ENCODE results near the gene RAB4B.

RAB4B gene

GRCh38 chr19:40774916-40775631 is 3.0 kb upstream of the RAB4B start, which contains the start of gene MIA:
TSS of gene MIA (plus strand) at chr19:40775521. CDS start at chr19:40775543, 22 bp downstream.
- DNase-seq (ENCODE audit: low read depth, low spot score): no peak
- in situ Hi-C loops (cut with HindIII; ENCODE audit: low sequenced_read_pairs): no loop called here
- no peak within 1 kb of the TSS for H3K4me3 ChIP-seq (ENCODE audit: low read depth, low read length)
- TF ChIP-seq CTCF (IDR thresholded peaks at IDR 0.05; ENCODE audit: low read depth, low read length): no peak

GRCh38 chr19:40775632-40776022 is 2.4 kb upstream of the RAB4B start:
- no peak for TF ChIP-seq CTCF (IDR thresholded peaks at IDR 0.05; ENCODE audit: low read depth, low read length)
- no peak overlapping the region for H3K4me3 ChIP-seq (ENCODE audit: low read depth, low read length)
- in situ Hi-C loops (cut with HindIII; ENCODE audit: low sequenced_read_pairs): no loop called here
- no peak for DNase-seq (ENCODE audit: low read depth, low spot score)

- in situ Hi-C loops (cut with HindIII; ENCODE audit: low sequenced_read_pairs): no loop called here
- no peak overlapping the region for H3K4me3 ChIP-seq (ENCODE audit: low read depth, low read length)
- TF ChIP-seq CTCF (IDR thresholded peaks at IDR 0.05; ENCODE audit: low read depth, low read length): no peak
- no peak for DNase-seq (ENCODE audit: low read depth, low spot score)
Observed at GRCh38 chr19:40776364-40776763, 1.7 kb upstream of the RAB4B start.

- H3K4me3 ChIP-seq (ENCODE audit: low read depth, low read length): peak overlapping the region; percentile 56
- TF ChIP-seq CTCF (IDR thresholded peaks at IDR 0.05; ENCODE audit: low read depth, low read length): no peak
- in situ Hi-C loops (cut with HindIII; ENCODE audit: low sequenced_read_pairs): no loop called here
- peak; percentile 95 for DNase-seq (ENCODE audit: low read depth, low spot score)
Observed at GRCh38 chr19:40776932-40777644, 959 bp upstream of the RAB4B start.

GRCh38 chr19:40777645-40777936 is 456 bp upstream of the RAB4B start:
- in situ Hi-C loops (cut with HindIII; ENCODE audit: low sequenced_read_pairs): no loop called here
- TF ChIP-seq CTCF (IDR thresholded peaks at IDR 0.05; ENCODE audit: low read depth, low read length): no peak
- peak overlapping the region; percentile 56 for H3K4me3 ChIP-seq (ENCODE audit: low read depth, low read length)
- no peak for DNase-seq (ENCODE audit: low read depth, low spot score)

GRCh38 chr19:40778706-40779284 is 748 bp downstream of the RAB4B start:
- peak overlapping the region; percentile 69 for H3K4me3 ChIP-seq (ENCODE audit: low read depth, low read length)
- no peak for TF ChIP-seq CTCF (IDR thresholded peaks at IDR 0.05; ENCODE audit: low read depth, low read length)
- in situ Hi-C loops (cut with HindIII; ENCODE audit: low sequenced_read_pairs): no loop called here
- no peak for DNase-seq (ENCODE audit: low read depth, low spot score)

Data from astrocyte of the spinal cord (primary cell).